ENCODE data around the gene CLCA1.
"Not testable (repeated sequence)": the region's sequence is repeated elsewhere in the genome, so short reads cannot be mapped to it uniquely, and the experiment has no call there.

Gene CLCA1

DNA sequence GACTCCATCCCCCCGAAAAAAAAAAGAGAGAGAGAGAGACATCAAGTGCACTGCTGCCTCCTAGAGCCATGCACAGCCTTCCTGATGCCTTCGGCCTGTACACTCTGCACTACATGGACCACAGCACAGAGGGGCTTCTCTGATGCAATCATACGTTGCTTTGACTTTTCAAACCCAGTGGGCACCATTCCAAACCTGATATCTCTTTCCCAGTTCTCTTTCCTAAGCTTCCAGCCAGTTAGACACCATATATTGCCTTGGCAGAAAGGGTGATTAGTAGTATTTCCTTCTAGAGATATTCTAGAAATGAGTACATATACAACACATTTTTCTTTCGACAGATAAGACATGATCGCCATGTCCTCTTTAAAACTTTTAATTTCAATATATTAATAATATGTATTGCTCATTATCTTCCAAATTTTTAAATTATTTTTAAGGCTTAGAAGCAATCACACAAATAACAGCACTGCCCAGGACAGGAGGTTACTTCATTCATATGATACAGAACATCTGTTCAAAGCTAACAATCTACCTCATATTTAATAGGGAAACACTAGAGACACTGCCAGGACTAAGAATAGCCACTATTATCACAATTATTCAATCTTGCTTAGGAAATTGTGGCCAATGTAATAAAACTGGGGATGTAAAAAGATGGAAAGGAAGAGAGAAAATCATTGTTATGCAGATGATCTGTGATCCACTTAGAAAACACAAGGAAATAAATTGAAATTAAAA, 9.9 kb downstream of the CLCA1 start:
- Mint-ChIP-seq H3K4me1 (no peaks in the 10 kb centered on the region), H3K27ac (no peak overlapping the region), H3K4me3 (no peak overlapping the region), H3K27me3 (peaks cover under 1% of the 10 kb centered on the region), H3K9me3 (no peaks in the 10 kb centered on the region), H3K36me3 (ENCODE audit: low read depth) (no peaks in the 10 kb centered on the region)
- no peak for ATAC-seq
- DNase-seq: no peak

DNA sequence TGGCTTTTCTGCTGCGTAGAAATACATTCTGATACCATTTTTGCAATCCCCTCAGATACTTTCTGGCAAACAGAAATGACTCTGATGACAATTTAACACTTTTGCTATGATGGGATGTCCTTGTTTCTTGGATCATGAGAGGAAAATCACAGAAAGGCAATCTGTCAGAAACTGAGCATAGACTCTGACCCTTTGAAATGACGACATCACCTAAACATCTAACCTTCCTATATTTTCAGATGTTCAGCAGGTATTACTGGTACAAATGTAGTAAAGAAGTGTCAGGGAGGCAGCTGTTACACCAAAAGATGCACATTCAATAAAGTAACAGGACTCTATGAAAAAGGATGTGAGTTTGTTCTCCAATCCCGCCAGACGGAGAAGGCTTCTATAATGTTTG, 13.2 kb downstream of the CLCA1 start:
- H3K27me3 Mint-ChIP-seq: no peaks in the 10 kb centered on the region
- H3K4me1 Mint-ChIP-seq: no peaks in the 10 kb centered on the region
- no peak overlapping the region for H3K27ac Mint-ChIP-seq
- no peak for ATAC-seq
- no peaks in the 10 kb centered on the region for H3K36me3 Mint-ChIP-seq (ENCODE audit: low read depth)
- H3K9me3 Mint-ChIP-seq: no peaks in the 10 kb centered on the region
- H3K4me3 Mint-ChIP-seq: no peak overlapping the region
- DNase-seq: no peak

DNA sequence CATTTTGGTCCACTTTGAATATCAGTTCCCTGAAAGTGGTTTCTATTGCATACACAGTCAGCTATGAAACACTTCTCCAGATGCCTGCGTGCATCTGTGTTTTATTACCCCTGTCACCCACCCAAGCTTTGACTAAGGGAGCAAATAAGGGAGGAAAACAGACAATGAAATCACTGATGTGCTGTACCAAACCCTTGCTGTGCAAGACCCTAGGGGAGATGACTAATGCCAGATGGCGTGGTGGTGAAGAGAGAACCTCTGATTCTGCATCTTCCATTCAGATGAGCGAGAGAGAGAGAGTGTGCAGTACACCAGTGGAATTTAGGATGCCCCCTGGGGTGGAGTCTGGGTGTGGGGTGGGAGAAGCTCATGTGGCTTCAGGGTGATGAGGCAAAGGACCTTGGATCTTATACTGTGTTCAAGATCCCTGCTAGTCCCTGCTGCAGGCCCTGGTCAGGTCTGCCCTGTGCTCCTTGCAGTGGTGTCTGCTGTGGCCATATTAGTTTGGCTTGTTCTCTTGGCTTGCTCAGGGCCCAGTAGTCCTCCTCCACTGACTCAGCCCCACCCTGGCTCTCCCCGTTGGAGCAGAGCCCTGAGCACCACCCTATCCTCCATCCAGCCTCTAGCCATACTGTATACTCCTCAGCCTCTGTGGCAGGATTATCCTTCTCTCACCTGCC, 18.5 kb downstream of the CLCA1 start:
- no peaks in the 10 kb centered on the region for H3K9me3 Mint-ChIP-seq
- no peak overlapping the region for H3K4me3 Mint-ChIP-seq
- no peaks in the 10 kb centered on the region for H3K36me3 Mint-ChIP-seq (ENCODE audit: low read depth)
- H3K4me1 Mint-ChIP-seq: no peaks in the 10 kb centered on the region
- H3K27ac Mint-ChIP-seq: no peak overlapping the region
- no peaks in the 10 kb centered on the region for H3K27me3 Mint-ChIP-seq
- no peak for ATAC-seq
- no peak for DNase-seq

DNA sequence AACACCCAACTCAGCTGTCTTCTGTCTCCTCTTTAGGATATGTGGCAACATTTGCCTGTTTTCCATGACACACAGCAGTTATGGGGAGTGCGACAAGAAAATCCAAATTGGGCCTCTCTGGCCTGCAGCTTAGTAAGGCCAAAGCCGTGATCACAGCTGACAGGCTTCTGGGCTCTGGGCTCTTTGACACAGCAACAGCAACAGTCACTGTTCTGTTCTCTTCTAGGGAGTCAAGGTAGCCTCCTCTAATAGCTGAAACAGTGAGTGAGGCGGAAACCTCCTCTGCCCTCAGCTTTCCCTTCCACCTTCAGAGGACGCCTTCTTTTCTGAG, 19.0 kb downstream of the CLCA1 start:
- no peak overlapping the region for H3K4me3 Mint-ChIP-seq
- no peak for DNase-seq
- no peak overlapping the region for H3K27ac Mint-ChIP-seq
- no peaks in the 10 kb centered on the region for H3K27me3 Mint-ChIP-seq
- ATAC-seq: no peak
- no peaks in the 10 kb centered on the region for H3K9me3 Mint-ChIP-seq
- no peaks in the 10 kb centered on the region for H3K4me1 Mint-ChIP-seq
- no peaks in the 10 kb centered on the region for H3K36me3 Mint-ChIP-seq (ENCODE audit: low read depth)

DNA sequence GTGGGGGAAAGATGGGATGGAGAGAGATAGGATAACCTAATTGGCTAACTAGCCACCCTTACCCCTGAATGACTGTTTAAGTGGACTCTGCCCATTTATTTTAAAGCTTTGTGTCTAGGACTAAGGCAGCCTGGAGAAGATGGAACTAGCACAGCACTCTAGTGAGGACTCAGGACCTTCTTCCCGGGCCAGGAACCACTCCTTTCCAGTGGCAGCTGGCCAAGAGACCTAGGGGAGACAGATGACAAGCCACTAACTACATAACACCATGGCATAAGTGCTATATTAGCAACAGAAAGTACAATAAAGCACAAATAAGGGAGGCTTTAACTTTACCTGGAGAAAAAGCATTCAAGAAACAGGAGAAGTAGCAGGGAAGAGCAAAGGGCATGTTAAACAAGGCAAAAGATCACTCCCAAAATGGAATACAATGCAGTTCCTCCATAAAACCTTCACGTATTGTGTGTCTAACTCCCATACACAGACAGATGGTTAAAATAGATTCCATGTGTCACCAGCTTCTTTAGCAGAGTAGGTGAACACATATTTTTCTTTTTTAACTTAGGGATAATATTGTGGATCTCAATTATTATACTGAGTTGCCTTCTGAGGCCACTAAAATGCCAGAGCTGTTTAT, 20.6 kb downstream of the CLCA1 start:
- Mint-ChIP-seq H3K27ac (no peak overlapping the region), H3K27me3 (no peaks in the 10 kb centered on the region), H3K4me1 (no peaks in the 10 kb centered on the region), H3K4me3 (no peak overlapping the region), H3K36me3 (ENCODE audit: low read depth) (no peaks in the 10 kb centered on the region), H3K9me3 (no peaks in the 10 kb centered on the region)
- DNase-seq: no peak
- no peak for ATAC-seq

DNA sequence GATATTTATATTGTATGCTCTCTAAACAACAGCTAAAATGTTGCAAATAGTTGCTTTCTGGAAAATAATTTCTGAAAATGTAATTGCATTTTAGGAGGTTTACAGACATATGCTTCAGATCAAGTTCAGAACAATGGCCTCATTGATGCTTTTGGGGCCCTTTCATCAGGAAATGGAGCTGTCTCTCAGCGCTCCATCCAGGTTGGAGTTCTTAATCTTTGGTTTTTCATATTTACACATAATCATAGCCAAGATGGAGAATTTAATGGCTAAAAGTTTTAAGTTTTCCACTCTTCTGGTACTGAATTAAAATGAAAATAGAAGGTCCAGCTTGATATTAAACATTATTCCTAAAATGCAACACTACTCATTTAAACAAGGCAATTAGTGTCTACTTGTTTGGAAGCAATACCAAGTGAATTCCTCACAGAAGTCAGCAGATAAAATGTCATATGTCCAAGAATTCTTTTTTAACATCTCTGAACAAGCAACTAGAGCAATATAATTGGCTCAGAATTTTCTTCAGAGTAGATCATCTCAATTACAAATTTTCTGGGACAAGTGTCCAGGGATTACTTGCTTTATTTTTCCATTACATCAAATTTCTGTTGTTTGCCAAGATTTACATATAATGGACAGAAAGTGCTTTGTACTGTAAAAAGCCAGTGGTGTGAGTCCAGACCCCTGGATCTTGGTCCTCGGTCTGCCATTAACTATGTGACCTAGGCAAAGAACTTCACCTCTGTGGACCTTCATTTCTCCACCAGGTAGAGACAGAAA, 22.6 kb downstream of the CLCA1 start:
- Mint-ChIP-seq H3K27ac (no peak overlapping the region), H3K4me1 (no peaks in the 10 kb centered on the region), H3K27me3 (no peaks in the 10 kb centered on the region), H3K4me3 (no peak overlapping the region), H3K9me3 (no peaks in the 10 kb centered on the region), H3K36me3 (ENCODE audit: low read depth) (no peaks in the 10 kb centered on the region)
- no peak for DNase-seq
- no peak for ATAC-seq

DNA sequence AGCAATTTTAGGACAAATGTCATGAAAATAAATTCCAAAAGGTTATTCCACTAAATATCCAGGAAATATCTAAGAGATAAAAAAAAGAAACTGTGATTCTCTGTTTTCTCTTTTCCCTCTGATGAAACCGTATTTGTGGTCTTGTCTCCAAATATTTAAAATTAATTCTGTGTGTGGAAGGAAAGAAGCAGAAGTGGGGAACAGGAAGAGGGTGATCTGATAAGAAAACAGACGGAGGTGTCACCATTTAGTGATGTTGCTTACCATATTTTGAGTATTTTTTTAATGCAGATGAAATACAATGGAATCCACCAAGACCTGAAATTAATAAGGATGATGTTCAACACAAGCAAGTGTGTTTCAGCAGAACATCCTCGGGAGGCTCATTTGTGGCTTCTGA, 29.6 kb downstream of the CLCA1 start:
- no peak for DNase-seq
- Mint-ChIP-seq H3K9me3 (no peaks in the 10 kb centered on the region), H3K4me3 (no peak overlapping the region), H3K27ac (no peak overlapping the region), H3K27me3 (peaks cover 5% of the 10 kb centered on the region), H3K4me1 (peaks cover 8% of the 10 kb centered on the region), H3K36me3 (ENCODE audit: low read depth) (no peaks in the 10 kb centered on the region)
- ATAC-seq: no peak

DNA sequence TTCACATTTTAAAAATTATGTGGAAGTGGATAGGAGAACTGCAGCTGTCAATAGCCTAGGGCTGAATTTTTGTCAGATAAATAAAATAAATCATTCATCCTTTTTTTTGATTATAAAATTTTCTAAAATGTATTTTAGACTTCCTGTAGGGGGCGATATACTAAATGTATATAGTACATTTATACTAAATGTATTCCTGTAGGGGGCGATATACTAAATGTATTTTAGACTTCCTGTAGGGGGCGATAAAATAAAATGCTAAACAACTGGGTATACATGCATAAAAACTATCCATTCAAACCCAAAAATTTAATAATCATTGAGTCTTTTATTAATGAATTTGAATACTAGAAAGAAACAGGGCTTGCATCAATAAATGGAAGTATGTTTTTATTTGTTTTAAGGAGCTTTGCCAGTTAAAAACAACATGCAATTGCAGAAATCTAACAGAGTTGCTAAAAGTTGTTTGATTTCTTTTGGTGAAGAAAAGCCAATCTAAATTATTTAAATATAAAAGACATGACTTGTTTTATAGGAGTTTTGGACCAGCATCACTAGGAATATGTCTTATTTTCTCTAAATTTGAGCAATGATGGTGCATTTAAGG, 31.4 kb downstream of the CLCA1 start:
- no peak overlapping the region for H3K27ac Mint-ChIP-seq
- DNase-seq: no peak
- H3K4me1 Mint-ChIP-seq: peaks cover 10% of the 10 kb centered on the region
- no peaks in the 10 kb centered on the region for H3K36me3 Mint-ChIP-seq (ENCODE audit: low read depth)
- no peak for ATAC-seq
- H3K27me3 Mint-ChIP-seq: peaks cover 8% of the 10 kb centered on the region
- no peak overlapping the region for H3K4me3 Mint-ChIP-seq
- no peaks in the 10 kb centered on the region for H3K9me3 Mint-ChIP-seq

DNA sequence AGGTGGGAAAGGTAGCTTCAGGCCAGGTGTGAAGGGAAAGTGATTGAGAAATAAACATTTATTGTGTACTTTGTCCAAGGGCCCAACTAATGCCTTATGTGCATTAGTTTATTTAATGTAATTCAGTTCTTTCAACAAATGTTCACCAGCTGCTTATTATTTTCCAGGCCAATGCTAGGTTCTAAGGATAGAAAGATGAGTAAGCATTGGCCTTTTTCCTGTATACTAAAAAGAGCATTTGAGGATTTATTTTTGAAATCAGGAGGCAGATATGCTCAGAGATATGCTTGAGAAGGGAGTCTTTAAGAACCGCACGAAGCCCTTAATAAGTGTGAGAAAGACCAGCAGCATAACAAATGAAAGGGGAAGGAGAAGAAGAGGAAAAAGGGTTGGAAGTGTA, 32.0 kb downstream of the CLCA1 start:
- Mint-ChIP-seq H3K4me3 (no peak overlapping the region), H3K9me3 (no peaks in the 10 kb centered on the region), H3K27me3 (peaks cover 8% of the 10 kb centered on the region), H3K27ac (no peak overlapping the region), H3K4me1 (peaks cover 10% of the 10 kb centered on the region), H3K36me3 (ENCODE audit: low read depth) (no peaks in the 10 kb centered on the region)
- DNase-seq (no peak), ATAC-seq (no peak)

DNA sequence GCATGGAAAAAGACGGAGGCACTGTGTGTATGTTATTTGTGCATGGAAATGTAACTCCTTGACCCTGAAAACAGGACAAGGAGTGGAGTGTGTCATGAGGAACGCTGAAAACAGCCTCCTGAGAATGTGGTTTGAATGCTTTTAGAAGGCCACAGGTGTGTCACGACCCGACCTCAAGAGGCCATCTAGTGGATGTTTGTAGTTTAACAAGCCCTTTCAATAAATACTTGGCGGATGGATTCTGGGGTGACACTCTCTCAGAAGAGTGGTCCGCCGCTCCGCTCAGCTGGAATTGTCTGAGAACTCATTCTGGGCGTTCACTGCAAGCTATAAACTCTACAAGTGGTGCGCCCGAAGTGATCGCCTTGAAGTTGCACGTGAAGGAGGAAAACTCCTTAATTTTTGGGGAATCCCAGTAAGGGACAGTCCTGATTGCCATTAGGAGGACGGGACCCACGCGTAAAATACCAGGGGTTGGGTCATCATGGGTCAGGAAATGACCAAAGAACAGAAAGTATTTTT, 33.5 kb downstream of the CLCA1 start:
- peak; percentile 77 for ATAC-seq
- not testable (repeated sequence) for H3K4me1 Mint-ChIP-seq; H3K9me3 Mint-ChIP-seq; H3K27ac Mint-ChIP-seq; H3K36me3 Mint-ChIP-seq (ENCODE audit: low read depth); H3K27me3 Mint-ChIP-seq
- peak; percentile 26 for DNase-seq
- H3K4me3 Mint-ChIP-seq: peak overlapping the region; percentile 79

DNA sequence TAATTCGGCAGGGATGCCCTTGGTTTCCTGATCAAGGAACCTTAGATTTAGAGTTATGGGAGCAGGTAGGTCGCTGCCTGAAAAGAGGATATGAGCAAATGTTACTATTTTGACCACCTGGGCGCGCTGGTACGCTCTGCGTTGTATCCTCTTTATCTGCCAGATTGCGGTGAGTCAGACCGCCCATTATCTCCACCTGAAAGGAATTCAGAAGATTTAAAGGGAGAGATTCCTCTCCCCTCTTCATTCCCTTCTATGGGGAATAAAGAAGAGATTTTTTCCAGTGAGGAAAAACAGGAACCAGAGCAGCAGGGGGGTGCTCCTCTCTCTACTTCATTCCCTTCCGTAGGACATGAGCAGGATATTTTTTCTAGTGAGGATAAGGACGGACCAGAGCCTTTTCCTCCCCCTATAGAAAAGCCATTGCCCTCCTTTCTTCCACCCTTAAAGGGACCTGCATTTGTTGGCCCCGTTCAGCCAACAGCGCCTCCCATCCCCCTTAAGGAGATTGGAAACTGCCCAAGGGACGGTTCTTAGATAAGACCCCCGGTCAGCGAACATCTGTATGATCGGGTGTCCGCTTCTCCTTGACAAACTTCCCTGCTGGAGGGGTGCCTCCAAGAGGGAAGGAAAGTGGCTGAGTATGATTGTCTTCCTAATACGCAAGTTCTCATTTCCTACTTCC, 34.1 kb downstream of the CLCA1 start:
- Mint-ChIP-seq H3K4me1 (peaks cover 10% of the 10 kb centered on the region), H3K9me3 (no peaks in the 10 kb centered on the region), H3K36me3 (ENCODE audit: low read depth) (no peaks in the 10 kb centered on the region), H3K4me3 (peak overlapping the region; percentile 79), H3K27me3 (peaks cover 7% of the 10 kb centered on the region), H3K27ac (no peak overlapping the region)
- ATAC-seq (peak; percentile 43), DNase-seq (no peak)

DNA sequence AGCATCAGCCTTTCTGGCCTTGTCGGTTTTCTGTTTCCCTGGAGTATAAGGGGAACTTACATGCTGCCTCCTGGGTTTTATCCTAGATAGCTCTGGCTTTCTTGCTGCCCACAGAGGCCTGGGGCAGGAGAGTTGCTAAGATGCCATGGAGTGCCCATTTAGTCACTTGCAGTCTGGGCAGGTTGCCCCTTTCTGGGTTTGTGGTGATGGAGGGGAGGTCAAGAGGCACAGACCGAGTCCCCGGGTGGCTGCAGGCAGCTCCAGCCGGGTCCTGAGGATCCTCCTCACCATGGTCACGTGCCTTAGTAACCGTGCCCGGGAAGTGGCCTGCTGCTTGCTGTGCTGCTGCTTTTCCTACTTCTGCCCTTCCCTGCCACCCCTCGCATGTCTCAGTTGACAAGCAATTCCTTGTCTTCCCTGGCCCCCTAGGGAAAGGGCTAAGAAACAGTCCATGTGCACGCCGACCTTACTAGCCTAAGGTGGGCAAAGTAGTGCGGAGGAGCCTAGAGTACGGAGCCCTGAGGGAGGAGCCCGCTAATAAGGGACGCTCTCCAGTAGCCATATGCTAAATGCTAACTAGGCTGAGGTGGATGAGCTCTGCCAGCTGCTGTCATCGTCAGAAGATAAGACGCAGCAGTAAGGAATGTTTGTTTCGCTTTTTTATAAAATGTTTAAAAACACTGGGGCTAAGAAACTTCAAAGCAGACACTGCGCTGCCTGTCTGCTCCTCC, 34.8 kb downstream of the CLCA1 start:
- no peak for ATAC-seq
- Mint-ChIP-seq H3K36me3 (ENCODE audit: low read depth) (no peaks in the 10 kb centered on the region), H3K27me3 (peaks cover 2% of the 10 kb centered on the region), H3K27ac (no peak overlapping the region), H3K4me3 (peak overlapping the region; percentile 48), H3K4me1 (peaks cover 10% of the 10 kb centered on the region), H3K9me3 (no peaks in the 10 kb centered on the region)
- DNase-seq: no peak

DNA sequence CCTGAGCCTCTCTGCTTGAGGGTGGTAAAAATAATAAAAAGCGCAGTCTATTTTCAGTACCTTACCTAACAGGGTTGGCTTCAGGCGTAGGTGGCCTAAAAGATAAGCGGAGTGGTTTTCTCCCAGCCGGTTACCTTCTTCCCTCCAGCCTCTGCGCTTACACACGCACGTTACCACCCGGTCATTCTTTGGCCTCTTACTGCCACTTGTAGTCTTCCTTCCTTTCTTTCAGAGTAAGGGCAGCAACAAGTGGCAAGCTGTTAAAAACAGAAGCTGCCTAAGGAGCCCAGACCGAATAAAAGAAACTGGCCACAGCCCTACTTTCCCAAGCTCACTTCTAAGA, 35.4 kb downstream of the CLCA1 start:
- no peak for DNase-seq
- H3K27ac Mint-ChIP-seq: no peak overlapping the region
- peaks cover 10% of the 10 kb centered on the region for H3K4me1 Mint-ChIP-seq
- no peaks in the 10 kb centered on the region for H3K36me3 Mint-ChIP-seq (ENCODE audit: low read depth)
- ATAC-seq: no peak
- no peaks in the 10 kb centered on the region for H3K9me3 Mint-ChIP-seq
- H3K27me3 Mint-ChIP-seq: peaks cover 4% of the 10 kb centered on the region
- no peak overlapping the region for H3K4me3 Mint-ChIP-seq
